Measurements from ENCODE around the gene GPR161. TPM values are rescaled to one million over a fixed set of nuclear protein-coding genes. Genes with fewer than 3 reads are reported as not detected.

GPR161 gene
- total RNA-seq, 3 donors from 2014 or later (not counting 1 experiment from before 2014, with no cell fraction given) = not detected

DNA sequence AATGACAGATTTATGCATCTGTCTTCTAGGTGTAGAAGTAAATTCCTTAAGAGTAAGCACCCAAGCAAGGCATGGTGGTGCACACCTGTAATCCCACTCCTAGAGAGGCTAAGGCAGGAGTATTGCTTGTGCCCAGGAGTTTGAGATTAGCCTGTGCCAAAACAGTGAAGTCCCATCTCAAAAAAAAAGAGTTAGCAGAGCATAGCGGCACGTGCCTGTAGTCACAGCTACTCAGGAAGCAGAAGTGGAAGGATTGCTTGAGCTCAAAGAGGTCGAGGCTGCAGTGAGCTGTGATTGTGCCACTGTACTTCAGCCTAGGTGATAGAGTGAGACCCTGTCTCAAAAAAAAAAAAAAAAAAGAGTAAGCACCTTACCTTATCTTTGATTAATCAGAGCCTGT, 26.9 kb upstream of the GPR161 start:
- TF ChIP-seq CTCF (IDR thresholded peaks at IDR 0.05) = no peak
- Mint-ChIP-seq H3K27me3 (ENCODE audit: low read depth in 2 of 2) (peaks cover 30 to 43% of the 10 kb centered on the region in 2 donors), H3K4me3 (no peak overlapping the region), H3K27ac (no peak overlapping the region), H3K9me3 (peaks cover 3 to 13% of the 10 kb centered on the region in 2 donors), H3K36me3 (peaks cover 18% of the 10 kb centered on the region), H3K4me1 (no peaks in the 10 kb centered on the region)
- no peak overlapping the region for H3K4me3 ChIP-seq (ENCODE audit: low read length)
- peaks cover 8% of the 10 kb centered on the region for H3K9me3 ChIP-seq (ENCODE audit: control insufficient read depth, insufficient read depth, low read length)
- H3K36me3 ChIP-seq (ENCODE audit: control insufficient read depth, insufficient read depth, low read length) = no peaks in the 10 kb centered on the region
- H3K27ac ChIP-seq (ENCODE audit: low read length) = no peak overlapping the region
- 13% methylated on average over 3 of the region's 3 CpGs for WGBS (ENCODE audit: insufficient coverage)
- no peaks in the 10 kb centered on the region for H3K4me1 ChIP-seq (ENCODE audit: control insufficient read depth, insufficient read depth, low read length)
- intact Hi-C loops (cut with micrococcal nuclease) = no loop called here
- ATAC-seq (no peak), DNase-seq (no peak)
- H3K27me3 ChIP-seq (ENCODE audit: control insufficient read depth, insufficient read depth, low read length) = peaks cover 2% of the 10 kb centered on the region

DNA sequence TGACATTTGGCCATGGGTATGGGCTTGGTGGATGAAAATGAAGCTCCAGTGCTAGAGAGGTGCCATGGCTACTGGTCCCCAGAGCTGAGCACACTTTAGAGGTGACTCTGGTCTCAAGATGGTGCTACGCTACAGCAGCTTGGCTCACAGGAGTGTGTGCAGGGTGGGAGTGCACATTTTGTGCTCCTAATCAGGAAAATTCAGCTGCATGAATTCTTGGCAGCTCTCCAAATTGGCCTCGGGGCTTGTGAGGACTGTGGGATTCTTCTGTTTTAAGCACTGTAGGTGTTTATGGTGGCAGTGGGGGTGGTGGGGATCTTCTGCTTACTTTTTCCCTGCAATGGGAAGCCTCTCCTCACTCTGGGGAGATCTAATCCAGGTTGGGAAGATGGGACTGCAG, 24.7 kb upstream of the GPR161 start:
- ATAC-seq (no peak), DNase-seq (no peak)
- Histone ChIP-seq H3K27ac (ENCODE audit: low read length) (no peak overlapping the region), H3K36me3 (ENCODE audit: control insufficient read depth, insufficient read depth, low read length) (no peaks in the 10 kb centered on the region), H3K4me1 (ENCODE audit: control insufficient read depth, insufficient read depth, low read length) (no peaks in the 10 kb centered on the region), H3K4me3 (ENCODE audit: low read length) (no peak overlapping the region), H3K9me3 (ENCODE audit: control insufficient read depth, insufficient read depth, low read length) (peaks cover 8% of the 10 kb centered on the region), H3K27me3 (ENCODE audit: control insufficient read depth, insufficient read depth, low read length) (peaks cover 2% of the 10 kb centered on the region)
- intact Hi-C loops (cut with micrococcal nuclease) = no loop called here
- WGBS (ENCODE audit: insufficient coverage) = 84% methylated on average over 2 of the region's 2 CpGs
- H3K27ac Mint-ChIP-seq = no peak overlapping the region
- H3K36me3 Mint-ChIP-seq = peaks cover 31% of the 10 kb centered on the region
- peaks cover 5 to 19% of the 10 kb centered on the region in 2 donors for H3K9me3 Mint-ChIP-seq
- H3K27me3 Mint-ChIP-seq (ENCODE audit: low read depth in 2 of 2) = peaks cover 45 to 56% of the 10 kb centered on the region in 2 donors
- no peak for TF ChIP-seq CTCF (IDR thresholded peaks at IDR 0.05)
- H3K4me1 Mint-ChIP-seq = no peaks in the 10 kb centered on the region
- no peak overlapping the region for H3K4me3 Mint-ChIP-seq

DNA sequence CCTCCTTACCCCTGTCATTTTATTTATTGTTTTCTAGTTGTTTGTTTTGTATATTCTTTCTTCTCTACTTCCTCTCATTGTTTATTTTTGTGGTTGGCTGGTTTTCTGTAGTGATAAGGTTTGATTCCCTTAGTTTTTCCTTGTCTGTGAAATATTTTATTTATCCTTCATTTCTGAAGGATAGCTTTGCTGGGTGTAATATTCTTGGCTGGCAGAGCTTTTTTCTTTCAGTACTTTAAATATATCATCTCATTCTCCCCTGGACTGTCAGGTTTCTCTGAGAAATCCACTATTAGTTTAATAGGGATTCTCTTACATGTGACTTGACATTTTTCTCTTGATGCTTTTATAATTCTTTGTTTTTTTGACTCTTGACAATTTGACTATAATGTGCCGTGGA, 23.2 kb upstream of the GPR161 start:
- Histone ChIP-seq H3K27me3 (ENCODE audit: control insufficient read depth, insufficient read depth, low read length) (peaks cover 2% of the 10 kb centered on the region), H3K27ac (ENCODE audit: low read length) (no peak overlapping the region), H3K4me1 (ENCODE audit: control insufficient read depth, insufficient read depth, low read length) (no peaks in the 10 kb centered on the region), H3K4me3 (ENCODE audit: low read length) (no peak overlapping the region), H3K9me3 (ENCODE audit: control insufficient read depth, insufficient read depth, low read length) (peaks cover 8% of the 10 kb centered on the region), H3K36me3 (ENCODE audit: control insufficient read depth, insufficient read depth, low read length) (no peaks in the 10 kb centered on the region)
- no peak for DNase-seq
- intact Hi-C loops (cut with micrococcal nuclease) = no loop called here
- WGBS (ENCODE audit: insufficient coverage) = 100% methylated on average over 1 of the region's 1 CpG
- Mint-ChIP-seq H3K36me3 (peaks cover 31% of the 10 kb centered on the region), H3K27me3 (ENCODE audit: low read depth in 2 of 2) (peaks cover 43 to 66% of the 10 kb centered on the region in 2 donors), H3K4me1 (no peaks in the 10 kb centered on the region), H3K4me3 (no peak overlapping the region), H3K9me3 (peaks cover 5 to 19% of the 10 kb centered on the region in 2 donors), H3K27ac (no peak overlapping the region)
- ATAC-seq = no peak
- TF ChIP-seq CTCF (IDR thresholded peaks at IDR 0.05) = no peak

DNA sequence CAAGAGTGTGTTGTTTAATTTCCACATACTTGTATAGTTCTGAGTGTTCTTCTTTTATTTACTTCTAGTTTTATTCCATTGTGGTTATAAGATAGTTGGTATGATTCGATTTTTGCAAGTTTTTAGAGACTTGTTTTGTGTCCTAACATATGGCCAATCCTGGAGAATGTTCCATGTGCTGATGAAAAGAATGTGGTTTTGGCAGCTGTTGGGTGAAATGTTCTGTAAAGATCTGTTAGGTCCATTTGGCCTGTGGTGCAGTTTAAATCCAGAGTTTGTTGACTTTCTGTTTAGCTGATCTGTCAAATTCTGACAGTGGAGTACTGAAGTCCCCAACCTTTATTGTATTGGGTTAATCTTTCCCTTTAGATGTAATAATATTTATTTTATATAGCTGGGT, 22.5 kb upstream of the GPR161 start:
- Histone ChIP-seq H3K36me3 (ENCODE audit: control insufficient read depth, insufficient read depth, low read length) (no peaks in the 10 kb centered on the region), H3K4me3 (ENCODE audit: low read length) (no peak overlapping the region), H3K27me3 (ENCODE audit: control insufficient read depth, insufficient read depth, low read length) (peaks cover 2% of the 10 kb centered on the region), H3K9me3 (ENCODE audit: control insufficient read depth, insufficient read depth, low read length) (peaks cover 8% of the 10 kb centered on the region), H3K27ac (ENCODE audit: low read length) (no peak overlapping the region), H3K4me1 (ENCODE audit: control insufficient read depth, insufficient read depth, low read length) (no peaks in the 10 kb centered on the region)
- no peak for TF ChIP-seq CTCF (IDR thresholded peaks at IDR 0.05)
- no peak overlapping the region for H3K27ac Mint-ChIP-seq
- no peak for DNase-seq
- ATAC-seq = no peak
- 65% methylated on average over 1 of the region's 1 CpG for WGBS (ENCODE audit: insufficient coverage)
- intact Hi-C loops (cut with micrococcal nuclease) = no loop called here
- peaks cover 43 to 67% of the 10 kb centered on the region in 2 donors for H3K27me3 Mint-ChIP-seq (ENCODE audit: low read depth in 2 of 2)
- H3K4me3 Mint-ChIP-seq = no peak overlapping the region
- H3K36me3 Mint-ChIP-seq = peaks cover 31% of the 10 kb centered on the region
- H3K4me1 Mint-ChIP-seq = no peaks in the 10 kb centered on the region
- H3K9me3 Mint-ChIP-seq = peaks cover 5 to 19% of the 10 kb centered on the region in 2 donors

Data from natural killer cell (primary cell).